GM18861 (cell line): Measurements from ENCODE around the gene HDAC4.
"Not testable (repeated sequence)": the region's sequence is repeated elsewhere in the genome, so short reads cannot be mapped to it uniquely, and the experiment has no call there.

Source experiments
- ATAC-seq: cut with Tn5 transposase; IDR thresholded peaks from one replicate; pipeline ENCODE4 v1.9.1; 2021; ENCODE audit not compliant: unreplicated experiment

The HDAC4 gene

GRCh38 chr2:239180526-239181073 is 220.2 kb downstream of the HDAC4 start:
- ATAC-seq = no peak

GRCh38 chr2:239179851-239180371 is 220.9 kb downstream of the HDAC4 start:
- no peak for ATAC-seq

- ATAC-seq = no peak
Measured at GRCh38 chr2:239178954-239179353, 221.9 kb downstream of the HDAC4 start.

DNA sequence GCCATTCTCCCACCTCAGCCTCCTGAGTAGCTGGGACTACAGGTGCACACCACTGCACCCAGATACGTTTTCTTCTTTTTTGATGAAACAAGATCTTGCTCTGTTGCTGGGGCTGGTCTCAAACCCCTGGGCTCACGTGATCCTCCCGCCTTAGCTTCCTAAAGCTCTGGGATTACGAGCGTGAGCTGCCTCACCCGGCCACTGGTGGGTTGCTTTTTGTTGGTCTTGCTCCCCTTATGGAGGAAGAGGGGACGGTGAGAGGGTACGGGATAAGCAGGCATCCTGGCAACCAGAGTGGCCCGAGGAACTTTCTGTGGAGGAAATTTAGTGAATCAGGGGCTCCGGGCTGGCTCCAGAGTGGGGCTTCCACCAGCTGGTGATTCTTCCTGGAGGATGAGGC is 222.3 kb downstream of the HDAC4 start:
- ATAC-seq = no peak

DNA sequence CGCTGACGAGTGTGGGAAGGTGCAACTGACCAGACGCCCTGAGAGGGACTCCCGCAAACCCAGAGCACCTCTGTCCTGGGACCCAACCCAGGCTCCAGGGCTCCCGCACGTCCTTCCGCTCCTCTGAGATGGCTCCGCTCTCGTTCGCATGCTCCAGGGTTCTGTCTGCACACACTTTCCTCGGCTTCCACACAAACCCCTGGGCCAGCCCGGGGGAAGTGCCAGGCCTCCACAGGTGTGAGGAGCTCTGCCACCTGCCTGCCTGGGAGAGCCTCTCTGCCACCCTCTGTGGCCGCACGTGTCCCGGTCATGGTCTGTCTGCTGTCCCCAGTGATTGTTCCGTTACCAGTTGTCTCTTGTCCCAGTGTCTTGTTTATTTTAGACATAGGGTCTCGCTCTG is 222.9 kb downstream of the HDAC4 start:
- ATAC-seq = no peak

GRCh38 chr2:239177325-239177724 is 223.5 kb downstream of the HDAC4 start:
- ATAC-seq = no peak

GRCh38 chr2:239176138-239176803 is 224.5 kb downstream of the HDAC4 start:
- ATAC-seq = not testable (repeated sequence)

- ATAC-seq = no peak
Measured at GRCh38 chr2:239175181-239175580, 225.6 kb downstream of the HDAC4 start.

DNA sequence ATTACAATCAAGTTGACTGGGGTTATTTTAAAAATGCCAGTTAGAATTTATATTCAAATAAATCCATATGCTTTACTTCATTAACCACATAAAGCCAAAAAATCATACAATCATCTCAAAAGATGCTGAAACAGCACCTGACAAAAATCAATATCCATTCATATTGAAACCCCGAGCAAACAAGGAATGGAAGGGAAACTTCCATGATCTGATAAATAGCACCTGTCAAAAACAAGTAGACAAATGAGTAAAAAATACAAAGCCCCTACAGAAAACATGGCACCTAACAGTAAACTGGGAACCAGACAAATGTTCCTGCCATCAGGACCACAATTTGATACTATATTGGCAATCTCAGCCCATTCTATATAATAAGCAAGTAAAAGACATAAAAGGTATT is 227.5 kb downstream of the HDAC4 start:
- ATAC-seq = no peak

DNA sequence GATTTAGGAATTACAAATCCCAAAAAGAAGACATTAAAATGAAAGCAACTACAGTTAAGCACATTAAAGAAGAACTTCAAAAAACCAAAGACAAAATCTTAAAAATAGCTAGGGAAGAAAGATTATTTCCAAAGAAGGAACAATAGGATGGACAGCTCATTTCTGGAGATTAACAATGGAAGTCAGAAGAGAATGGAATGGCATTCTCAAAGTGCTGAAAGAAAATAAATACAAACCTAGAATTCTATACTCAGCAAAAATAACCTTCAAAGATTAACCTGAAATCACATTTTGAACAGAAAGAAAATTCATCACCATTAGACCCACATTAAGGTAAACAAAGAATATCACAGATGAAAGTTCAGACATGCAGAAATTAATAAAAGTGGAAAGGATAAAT is 229.2 kb downstream of the HDAC4 start:
- no peak for ATAC-seq

- no peak for ATAC-seq
Measured at GRCh38 chr2:239169311-239170048, 231.3 kb downstream of the HDAC4 start.

DNA sequence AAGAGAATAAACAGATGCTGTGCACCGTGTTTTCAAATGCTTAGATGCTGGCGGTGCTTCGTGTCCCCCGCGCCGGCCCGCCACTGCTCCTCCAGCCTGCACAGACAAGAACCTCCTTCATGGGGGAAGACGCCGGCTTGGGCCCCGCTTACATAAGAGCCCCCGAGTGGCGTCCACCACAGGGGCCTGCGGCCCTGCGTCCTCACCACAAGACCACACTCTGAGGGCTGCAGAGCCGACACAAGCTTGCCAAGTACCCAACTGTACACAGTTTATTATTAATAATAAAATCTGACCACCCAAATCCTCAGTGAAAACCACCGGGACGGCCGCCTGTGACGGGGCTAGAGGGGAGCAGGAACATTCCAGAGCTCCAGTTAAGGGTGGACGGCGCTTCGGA is 232.2 kb downstream of the HDAC4 start:
- ATAC-seq = no peak

DNA sequence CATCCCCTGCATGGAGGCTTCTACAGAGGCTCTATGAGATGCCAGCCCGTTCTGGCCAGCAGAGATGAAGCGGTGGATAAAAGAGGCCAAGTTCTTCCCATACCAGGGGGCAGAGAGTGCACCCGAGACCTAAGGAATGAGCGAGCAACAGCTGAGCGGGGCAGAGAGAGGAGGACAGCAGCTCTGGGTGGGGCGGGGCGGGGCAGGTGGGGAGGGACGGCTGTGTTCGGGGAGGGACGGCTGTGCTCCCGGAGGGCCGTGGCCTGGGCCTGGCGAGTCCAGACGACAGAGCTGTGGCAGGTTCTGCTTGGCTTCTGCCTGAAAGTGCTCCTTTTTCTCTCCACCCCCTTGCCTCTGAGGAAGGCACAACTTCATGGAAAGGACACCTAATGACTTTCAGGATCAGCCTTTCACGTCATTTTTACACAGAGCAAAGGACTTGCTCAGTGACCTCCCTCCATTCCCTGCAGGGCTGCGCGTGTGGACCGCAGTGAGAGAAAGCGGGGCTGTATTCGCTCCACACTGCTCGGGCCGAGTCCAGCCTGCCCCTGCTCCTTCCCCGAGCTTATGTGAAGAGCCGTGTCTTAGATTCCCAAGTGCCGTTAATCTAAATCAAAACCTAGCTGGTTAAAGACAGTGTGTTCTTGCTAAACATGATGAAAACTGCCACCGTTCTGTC is 232.9 kb downstream of the HDAC4 start:
- ATAC-seq = no peak

DNA sequence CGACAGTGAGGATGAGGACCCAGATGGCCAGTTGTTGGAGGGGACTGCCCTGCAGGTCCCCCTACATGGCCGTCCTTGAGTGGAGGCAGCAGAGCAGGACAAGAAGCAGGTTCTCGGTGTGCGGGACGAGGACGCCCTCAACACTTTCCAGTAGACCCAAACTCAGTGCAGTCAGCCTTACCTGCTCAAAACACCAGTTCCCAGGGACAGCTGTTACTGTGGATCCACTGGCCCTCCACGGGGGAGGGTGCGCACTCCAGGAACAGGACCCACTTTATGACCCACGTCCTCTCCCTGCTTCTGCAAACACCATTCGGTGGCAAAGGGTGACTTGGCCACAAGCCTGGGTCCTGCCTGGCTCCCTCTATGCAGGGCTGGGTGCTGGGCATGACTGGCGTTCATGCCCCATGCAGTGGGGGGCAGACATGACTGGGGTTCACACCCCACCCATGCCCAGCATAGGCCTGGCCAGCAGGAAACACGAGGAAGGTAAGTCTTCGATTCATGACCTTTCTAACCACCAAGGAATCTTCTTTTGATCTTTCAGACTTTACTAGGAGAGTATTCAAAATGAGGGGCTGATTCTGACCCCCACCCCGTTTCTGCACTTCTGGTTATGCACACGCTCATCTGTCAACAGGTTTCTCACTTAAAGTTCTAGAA is 233.7 kb downstream of the HDAC4 start:
- ATAC-seq = no peak

DNA sequence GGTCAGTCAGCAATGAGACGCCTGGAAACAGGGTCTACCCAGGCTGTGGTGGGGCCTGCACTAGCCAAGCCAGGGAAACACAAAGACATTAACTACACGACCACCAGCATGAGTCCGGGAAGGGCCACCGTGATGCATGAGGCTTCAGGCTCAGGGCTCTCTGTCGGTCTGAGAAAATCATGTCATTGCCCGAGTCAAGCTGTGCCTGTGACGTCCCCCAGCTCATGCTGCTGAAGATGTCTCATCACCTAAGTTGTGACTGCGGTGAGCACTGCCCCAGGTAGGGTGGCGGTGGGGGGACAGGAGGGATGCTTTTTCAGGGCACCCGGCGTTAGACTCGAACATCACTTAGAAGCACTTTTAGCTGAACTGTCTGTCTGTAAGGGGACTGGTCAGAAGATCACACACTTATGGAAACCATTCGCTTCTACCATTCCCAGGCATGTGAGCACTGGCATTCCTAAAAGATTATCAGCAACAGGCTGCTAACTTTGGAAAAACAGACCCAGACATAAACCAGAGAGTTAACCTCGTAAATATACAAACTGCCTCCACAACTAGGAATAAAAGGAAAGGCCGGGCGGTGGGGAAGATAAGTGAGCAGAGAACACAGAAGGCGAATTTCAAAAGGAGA is 234.5 kb downstream of the HDAC4 start:
- no peak for ATAC-seq

DNA sequence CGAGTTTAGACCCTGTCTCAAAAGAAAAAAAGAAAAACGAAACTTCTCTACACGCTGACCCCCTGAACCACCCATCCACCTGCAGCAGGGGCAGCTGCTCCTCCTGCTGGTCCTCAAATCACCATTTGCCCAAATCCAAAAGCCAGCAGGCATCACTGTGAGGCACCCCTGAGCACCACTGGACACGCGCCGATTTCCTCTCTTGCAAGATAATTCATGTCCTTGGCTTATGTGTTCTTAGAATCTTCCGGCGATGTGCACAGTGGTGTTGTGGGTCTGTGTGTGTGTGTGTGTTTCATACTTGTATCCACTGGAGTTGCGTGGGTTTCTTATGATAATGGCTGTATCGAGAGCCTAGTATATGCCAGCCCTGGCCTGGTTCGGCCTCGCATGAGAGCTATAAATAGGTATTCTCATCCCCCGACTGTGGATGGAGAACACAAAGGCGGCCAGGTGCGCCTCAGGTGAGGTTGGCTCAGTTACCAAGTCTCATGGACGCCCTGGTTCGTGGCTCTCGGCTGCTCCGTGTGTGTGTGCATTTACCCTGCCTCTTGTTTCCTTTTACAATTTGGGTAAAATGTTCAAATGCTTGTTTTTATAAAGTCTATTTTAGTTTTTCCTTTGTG is 235.5 kb downstream of the HDAC4 start:
- no peak for ATAC-seq

GRCh38 chr2:239164335-239164871 is 236.4 kb downstream of the HDAC4 start:
- no peak for ATAC-seq

DNA sequence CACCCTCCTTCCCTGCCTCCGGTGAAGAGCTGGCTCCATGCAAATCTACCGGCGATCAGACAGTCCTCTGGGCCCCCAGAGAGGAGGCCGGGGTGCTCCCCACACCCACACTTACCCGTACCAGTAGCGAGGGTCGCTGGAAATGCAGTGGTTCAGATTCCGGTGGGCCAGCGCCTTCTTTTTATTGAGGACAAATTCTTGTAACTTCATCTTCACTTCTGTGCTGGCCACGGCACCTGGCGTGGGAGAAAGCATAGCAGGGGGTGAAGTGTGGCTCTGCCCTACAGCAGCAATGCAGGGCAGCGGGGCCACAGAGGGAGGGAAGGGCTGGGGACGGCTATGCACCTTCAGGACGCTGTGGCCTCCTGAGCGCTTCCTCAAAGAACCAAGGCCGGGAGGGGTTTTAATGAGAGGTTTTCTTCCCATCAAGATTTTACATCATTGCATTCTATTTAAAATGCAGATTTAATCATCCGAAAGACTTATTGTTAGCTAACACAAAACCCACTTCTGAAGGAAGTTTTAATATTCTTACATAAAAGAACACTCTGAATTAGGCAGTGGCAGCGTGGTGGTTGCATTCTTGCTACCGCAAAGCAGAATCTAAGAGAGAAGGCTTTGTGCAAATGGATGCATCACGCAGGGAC is 237.0 kb downstream of the HDAC4 start:
- ATAC-seq = no peak

GRCh38 chr2:239162976-239163687 is 237.7 kb downstream of the HDAC4 start:
- no peak for ATAC-seq
